Measurements from ENCODE around the gene PLCB3. TPM values are rescaled to one million over a fixed set of nuclear protein-coding genes. Genes with fewer than 3 reads are reported as not detected.

PLCB3 gene
- total RNA-seq, 1 experiment from 2014 or later: 80.2 TPM

DNA sequence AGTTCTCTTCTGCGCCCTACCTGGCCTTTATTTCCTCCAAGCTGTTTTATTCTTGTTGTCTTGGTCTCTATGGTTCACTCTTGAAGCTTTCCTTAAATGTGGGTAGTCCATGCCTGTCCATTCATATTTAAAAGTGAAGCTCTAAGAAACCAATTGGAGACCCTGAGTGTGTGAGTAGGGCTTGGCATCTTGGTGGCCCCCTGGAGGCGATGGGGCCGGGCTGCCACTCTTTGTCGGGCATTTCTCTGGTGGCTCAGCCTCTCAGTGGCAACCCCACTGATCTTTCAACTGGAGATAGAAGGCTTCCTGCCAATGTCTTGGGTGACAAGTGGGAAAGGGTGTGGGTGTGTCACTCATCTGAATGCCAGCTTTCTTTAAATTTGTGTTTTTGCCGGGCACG is 34.5 kb upstream of the PLCB3 start:
- Histone ChIP-seq H4K5ac (ENCODE audit: insufficient read length, low read depth, low read length) (no peak overlapping the region), H3K9ac (ENCODE audit: extremely low read depth, insufficient read length, low read length) (no peak overlapping the region), H3K4me2 (ENCODE audit: insufficient read depth, insufficient read length, low read length) (no peak overlapping the region), H4K8ac (replicated peaks; ENCODE audit: insufficient read length, low read depth, low read length) (no peak overlapping the region), H3K14ac (ENCODE audit: insufficient read depth, low read length) (no peak overlapping the region), H3K23ac (ENCODE audit: insufficient read length, low read depth, low read length) (no peak overlapping the region), H3K18ac (ENCODE audit: insufficient read length, low read depth, low read length) (no peak overlapping the region), H2BK12ac (ENCODE audit: insufficient read length, low read depth, low read length) (no peak overlapping the region), H3K4ac (ENCODE audit: low read depth, low read length) (no peak overlapping the region), H2BK20ac (ENCODE audit: low read depth, low read length, poor library complexity, severe bottlenecking) (no peak overlapping the region), H3K4me1 (ENCODE audit: insufficient read depth, low read length) (no peaks in the 10 kb centered on the region), H2BK5ac (ENCODE audit: insufficient read length, low read length) (no peak overlapping the region), H2BK120ac (ENCODE audit: low read depth, low read length, poor library complexity, severe bottlenecking) (no peak overlapping the region), H2BK15ac (ENCODE audit: low read depth, low read length) (no peak overlapping the region), H3K9me3 (ENCODE audit: control insufficient read depth, low read depth, low read length) (no peaks in the 10 kb centered on the region), H4K91ac (ENCODE audit: insufficient read length, low read depth, low read length) (no peak overlapping the region), H3K79me2 (ENCODE audit: insufficient read depth, low read length) (no peaks in the 10 kb centered on the region), H3K56ac (ENCODE audit: insufficient read length, low read depth, low read length) (no peak overlapping the region), H3K23me2 (ENCODE audit: insufficient read length, low read depth, low read length, poor library complexity, severe bottlenecking) (no peaks in the 10 kb centered on the region), H3K79me1 (ENCODE audit: insufficient read depth, low read depth, low read length, poor library complexity, severe bottlenecking) (no peaks in the 10 kb centered on the region), H3K27me3 (ENCODE audit: insufficient read depth, low read length) (no peaks in the 10 kb centered on the region), H3T11ph (ENCODE audit: low read length) (no peak overlapping the region), H2AK5ac (ENCODE audit: insufficient read length, low read length) (no peak overlapping the region), H2AFZ (ENCODE audit: low read length) (no peak overlapping the region), H4K20me1 (ENCODE audit: control insufficient read depth, insufficient read depth, insufficient read length) (no peaks in the 10 kb centered on the region), H3K27ac (ENCODE audit: insufficient read length, low read depth, low read length) (no peak overlapping the region)
- Mint-ChIP-seq H3K4me3 (no peak overlapping the region), H3K36me3 (ENCODE audit: insufficient read depth in 1 of 3, low read depth in 3 of 3) (peaks cover 3 to 54% (median 25%) of the 10 kb centered on the region in 3 experiments), H3K27me3 (ENCODE audit: low read depth) (no peaks in the 10 kb centered on the region; the same call in 1 of the 2 replicates), H3K9me3 (no peaks in the 10 kb centered on the region), H3K4me1 (peaks cover 3 to 4% of the 10 kb centered on the region in 2 experiments; a peak in 2 of 4 replicates), H3K27ac (peak overlapping the region in 1 of 3 experiments; percentile 28; a peak in 1 of 7 replicates)
- no peak for DNase-seq
- WGBS (ENCODE audit: extremely low coverage, insufficient read length, low lambda C conversion rate): no CpG with 5 or more reads among the region's 6 CpGs
- peak; percentile 34; the same call in 1 of the 3 replicates for TF ChIP-seq CTCF (conservative IDR thresholded peaks at IDR 0.05)

All from H9 (cell line).